Neural progenitor cell (in vitro differentiated cells): ENCODE results near the gene NUDT3. TPM values are rescaled to one million over a fixed set of nuclear protein-coding genes. Genes with fewer than 3 reads are reported as not detected.

Experiments
- DNase-seq: peaks from one replicate; pipeline ENCODE4 v3.0.0-alpha.2; 2016; ENCODE audit warnings: low spot score
- H2AFZ ChIP-seq: fragments of 200-600 bp; sonication (generic); replicated peaks from 2 replicates; pipeline ENCODE4 v1.6.1; 2016; ENCODE audit warnings: antibody characterized with exemption
- H3F3A ChIP-seq: fragments of 200-600 bp; sonication (generic); 2 replicates; pipeline ENCODE4 v1.6.1; 2016; ENCODE audit warnings: antibody characterized with exemption, low read depth
- H3K27ac ChIP-seq: fragments of 200-600 bp; sonication (generic); 2 replicates; pipeline ENCODE4 v1.5.1; 2016; ENCODE audit warnings: mild to moderate bottlenecking
- H3K27me3 ChIP-seq: fragments of 200-600 bp; sonication (generic); 2 replicates; pipeline ENCODE4 v1.6.1; 2016; ENCODE audit warnings: mild to moderate bottlenecking, moderate library complexity
- H3K36me3 ChIP-seq: fragments of 200-600 bp; sonication (generic); 2 replicates; pipeline ENCODE4 v1.5.1; 2016
- H3K4me1 ChIP-seq: fragments of 200-600 bp; sonication (generic); 2 replicates; pipeline ENCODE4 v1.6.1; 2016; ENCODE audit warnings: mixed run types
- H3K4me2 ChIP-seq: fragments of 200-600 bp; sonication (generic); 2 replicates; pipeline ENCODE4 v1.6.1; 2016
- H3K4me3 ChIP-seq: fragments of 200-600 bp; sonication (generic); 2 replicates; pipeline ENCODE4 v1.5.1; 2016
- H3K79me2 ChIP-seq: fragments of 200-600 bp; sonication (generic); 2 replicates; pipeline ENCODE4 v1.6.1; 2016; ENCODE audit warnings: low read depth
- H3K9ac ChIP-seq: fragments of 200-600 bp; sonication (generic); 2 replicates; pipeline ENCODE4 v1.6.1; 2016
- H3K9me3 ChIP-seq: fragments of 200-600 bp; sonication (generic); 2 replicates; pipeline ENCODE4 v1.5.1; 2016; ENCODE audit warnings: low read depth
- H4K20me1 ChIP-seq: fragments of 200-600 bp; sonication (generic); 2 replicates; pipeline ENCODE4 v1.6.1; 2016; ENCODE audit warnings: low read depth
- H3K27ac Mint-ChIP-seq: 3 replicates; pipeline ENCODE4 v1.8.0; 2021; ENCODE audit warnings: mixed read lengths
- H3K27me3 Mint-ChIP-seq: 2 replicates; pipeline ENCODE4 v1.8.0; 2022; ENCODE audit warnings: low read depth, mild to moderate bottlenecking, inconsistent platforms, moderate library complexity, mixed read lengths; ENCODE audit not compliant: insufficient read depth
- H3K36me3 Mint-ChIP-seq: 3 replicates; pipeline ENCODE4 v1.8.0; 2021; ENCODE audit warnings: mixed read lengths
- H3K4me1 Mint-ChIP-seq: 3 replicates; pipeline ENCODE4 v1.8.0; 2021; ENCODE audit warnings: mixed read lengths
- H3K4me3 Mint-ChIP-seq: 3 replicates; pipeline ENCODE4 v1.8.0; 2021; ENCODE audit warnings: mild to moderate bottlenecking, moderate library complexity, mixed read lengths
- H3K9me3 Mint-ChIP-seq: 3 replicates; pipeline ENCODE4 v1.8.0; 2020; ENCODE audit warnings: mixed read lengths
- EZH2 ChIP-seq: fragments of 200-600 bp; sonication (generic); IDR thresholded peaks from 2 replicates; pipeline ENCODE4 v1.6.1; 2017; ENCODE audit warnings: antibody characterized with exemption, mild to moderate bottlenecking, moderate library complexity
- EZH2phosphoT487 ChIP-seq: fragments of 200-600 bp; sonication (generic); IDR thresholded peaks from 2 replicates; pipeline ENCODE4 v1.6.1; 2017; ENCODE audit warnings: antibody characterized with exemption
- total RNA-seq: library from RNA; depleted of rRNA; stranded (reverse); fragments of >200 nt; gene quantifications from 2 replicates; pipeline ENCODE4 v1.2.3, GENCODE V29; 2015; ENCODE audit warnings: low replicate concordance
- TF ChIP-seq, protein P1 (sequence below): fragments of 200-600 bp; sonication (generic); IDR thresholded peaks from 2 replicates; pipeline ENCODE4 v1.5.1; 2017; ENCODE audit warnings: antibody characterized with exemption, mild to moderate bottlenecking

NUDT3 gene
- total RNA-seq, 1 donor from 2014 or later, result 35.7 TPM

DNA sequence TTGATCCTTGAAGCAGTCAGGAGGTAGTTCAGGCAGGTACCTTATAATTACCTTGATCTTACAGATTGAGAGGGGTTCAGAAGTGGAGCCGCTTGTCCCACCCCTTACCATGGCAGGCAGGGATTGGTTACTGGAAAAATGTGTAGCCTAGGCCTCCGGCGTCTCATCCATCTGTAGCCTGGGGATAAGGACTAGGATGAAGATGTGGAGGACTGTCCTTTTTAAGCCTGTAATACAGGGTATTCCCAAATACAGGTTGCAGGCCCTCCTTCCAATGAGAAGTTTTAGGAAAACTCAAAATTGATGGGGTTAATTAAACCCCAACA lies 153.0 kb downstream of the NUDT3 start:
- H2AFZ ChIP-seq, result no peak overlapping the region
- peaks cover 24% of the 10 kb centered on the region for H3K36me3 Mint-ChIP-seq
- H3K79me2 ChIP-seq, result peaks cover 78% of the 10 kb centered on the region
- H3K4me2 ChIP-seq, result peak overlapping the region; percentile 100
- peaks cover 87% of the 10 kb centered on the region for H3F3A ChIP-seq
- peak overlapping the region; percentile 93 for H3K4me3 Mint-ChIP-seq
- peaks cover 69% of the 10 kb centered on the region for H4K20me1 ChIP-seq
- no peak overlapping the region for H3K27ac Mint-ChIP-seq
- peak overlapping the region; percentile 70 for H3K27ac ChIP-seq
- peaks cover 36% of the 10 kb centered on the region for H3K4me1 ChIP-seq
- no peaks in the 10 kb centered on the region for H3K9me3 ChIP-seq
- H3K27me3 Mint-ChIP-seq, result peaks cover 3% of the 10 kb centered on the region
- no peaks in the 10 kb centered on the region for H3K9me3 Mint-ChIP-seq
- H3K4me3 ChIP-seq, result peak overlapping the region; percentile 98
- no peak for TF ChIP-seq EZH2
- TF ChIP-seq, protein P1, sequence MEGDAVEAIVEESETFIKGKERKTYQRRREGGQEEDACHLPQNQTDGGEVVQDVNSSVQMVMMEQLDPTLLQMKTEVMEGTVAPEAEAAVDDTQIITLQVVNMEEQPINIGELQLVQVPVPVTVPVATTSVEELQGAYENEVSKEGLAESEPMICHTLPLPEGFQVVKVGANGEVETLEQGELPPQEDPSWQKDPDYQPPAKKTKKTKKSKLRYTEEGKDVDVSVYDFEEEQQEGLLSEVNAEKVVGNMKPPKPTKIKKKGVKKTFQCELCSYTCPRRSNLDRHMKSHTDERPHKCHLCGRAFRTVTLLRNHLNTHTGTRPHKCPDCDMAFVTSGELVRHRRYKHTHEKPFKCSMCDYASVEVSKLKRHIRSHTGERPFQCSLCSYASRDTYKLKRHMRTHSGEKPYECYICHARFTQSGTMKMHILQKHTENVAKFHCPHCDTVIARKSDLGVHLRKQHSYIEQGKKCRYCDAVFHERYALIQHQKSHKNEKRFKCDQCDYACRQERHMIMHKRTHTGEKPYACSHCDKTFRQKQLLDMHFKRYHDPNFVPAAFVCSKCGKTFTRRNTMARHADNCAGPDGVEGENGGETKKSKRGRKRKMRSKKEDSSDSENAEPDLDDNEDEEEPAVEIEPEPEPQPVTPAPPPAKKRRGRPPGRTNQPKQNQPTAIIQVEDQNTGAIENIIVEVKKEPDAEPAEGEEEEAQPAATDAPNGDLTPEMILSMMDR, result no peak
- H3K4me1 Mint-ChIP-seq, result peaks cover 54% of the 10 kb centered on the region
- DNase-seq, result no peak
- peak overlapping the region; percentile 20 for H3K9ac ChIP-seq
- no peaks in the 10 kb centered on the region for H3K27me3 ChIP-seq
- peaks cover 11% of the 10 kb centered on the region for H3K36me3 ChIP-seq

DNA sequence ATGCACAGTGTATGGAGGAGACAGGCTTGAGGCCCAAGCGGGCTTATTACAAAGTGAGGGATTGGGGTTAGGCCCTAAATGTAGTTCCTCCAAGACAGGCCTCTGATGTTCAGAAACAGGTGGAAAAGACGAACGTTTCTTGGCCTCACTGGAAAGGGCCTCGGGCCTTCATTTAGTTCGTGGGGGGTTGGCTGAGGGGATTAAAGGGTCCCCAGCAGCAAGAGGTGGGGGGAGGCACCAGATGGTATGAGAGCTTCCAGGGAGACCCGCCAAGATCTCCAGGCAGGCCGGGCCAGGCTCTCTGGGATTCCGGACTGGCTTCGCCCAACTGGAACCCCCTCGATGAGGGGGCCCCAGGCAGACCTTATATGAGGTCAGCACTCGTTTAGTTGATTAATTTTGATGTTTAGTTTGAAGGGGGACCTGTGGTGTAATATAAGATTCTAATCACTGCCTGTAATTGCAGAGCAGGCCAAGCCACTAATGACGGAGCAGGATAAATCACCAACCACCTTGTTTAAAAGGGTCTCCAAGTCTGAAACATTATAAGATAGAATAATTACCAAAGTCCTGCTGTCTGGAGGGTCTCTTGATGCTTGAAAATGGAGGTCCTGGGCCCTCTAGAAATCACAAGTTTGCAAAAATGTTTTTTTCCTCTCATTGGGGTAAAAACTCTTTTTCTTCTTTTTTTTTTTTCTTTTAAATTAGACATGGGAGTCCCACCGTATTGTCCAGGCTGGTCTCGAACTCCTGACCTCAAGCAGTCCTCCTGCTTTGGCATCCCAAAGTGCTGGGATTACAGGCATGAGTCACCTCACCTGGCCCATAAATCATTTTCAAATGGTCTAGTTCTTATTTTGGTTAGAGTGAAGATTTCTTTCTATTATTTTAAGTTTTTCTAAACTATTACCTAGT lies 153.6 kb downstream of the NUDT3 start:
- H3K4me2 ChIP-seq, result peak overlapping the region; percentile 100
- peak; percentile 40 for DNase-seq
- H3K36me3 Mint-ChIP-seq, result peaks cover 24% of the 10 kb centered on the region
- TF ChIP-seq EZH2, result no peak
- no peak for TF ChIP-seq EZH2phosphoT487
- TF ChIP-seq, protein P1, result no peak
- peaks cover 88% of the 10 kb centered on the region for H3F3A ChIP-seq
- no peaks in the 10 kb centered on the region for H3K27me3 ChIP-seq
- H3K9me3 ChIP-seq, result no peaks in the 10 kb centered on the region
- H3K4me3 ChIP-seq, result peak overlapping the region; percentile 98
- H3K36me3 ChIP-seq, result peaks cover 11% of the 10 kb centered on the region
- H3K9ac ChIP-seq, result peak overlapping the region; percentile 91
- H3K27ac Mint-ChIP-seq, result peak overlapping the region; percentile 89
- H3K9me3 Mint-ChIP-seq, result no peaks in the 10 kb centered on the region
- H3K4me1 Mint-ChIP-seq, result peaks cover 58% of the 10 kb centered on the region
- H3K27ac ChIP-seq, result peak overlapping the region; percentile 70
- H3K79me2 ChIP-seq, result peaks cover 84% of the 10 kb centered on the region
- peaks cover 4% of the 10 kb centered on the region for H3K27me3 Mint-ChIP-seq
- H4K20me1 ChIP-seq, result peaks cover 63% of the 10 kb centered on the region
- peaks cover 42% of the 10 kb centered on the region for H3K4me1 ChIP-seq
- peak overlapping the region; percentile 93 for H3K4me3 Mint-ChIP-seq
- no peak overlapping the region for H2AFZ ChIP-seq

DNA sequence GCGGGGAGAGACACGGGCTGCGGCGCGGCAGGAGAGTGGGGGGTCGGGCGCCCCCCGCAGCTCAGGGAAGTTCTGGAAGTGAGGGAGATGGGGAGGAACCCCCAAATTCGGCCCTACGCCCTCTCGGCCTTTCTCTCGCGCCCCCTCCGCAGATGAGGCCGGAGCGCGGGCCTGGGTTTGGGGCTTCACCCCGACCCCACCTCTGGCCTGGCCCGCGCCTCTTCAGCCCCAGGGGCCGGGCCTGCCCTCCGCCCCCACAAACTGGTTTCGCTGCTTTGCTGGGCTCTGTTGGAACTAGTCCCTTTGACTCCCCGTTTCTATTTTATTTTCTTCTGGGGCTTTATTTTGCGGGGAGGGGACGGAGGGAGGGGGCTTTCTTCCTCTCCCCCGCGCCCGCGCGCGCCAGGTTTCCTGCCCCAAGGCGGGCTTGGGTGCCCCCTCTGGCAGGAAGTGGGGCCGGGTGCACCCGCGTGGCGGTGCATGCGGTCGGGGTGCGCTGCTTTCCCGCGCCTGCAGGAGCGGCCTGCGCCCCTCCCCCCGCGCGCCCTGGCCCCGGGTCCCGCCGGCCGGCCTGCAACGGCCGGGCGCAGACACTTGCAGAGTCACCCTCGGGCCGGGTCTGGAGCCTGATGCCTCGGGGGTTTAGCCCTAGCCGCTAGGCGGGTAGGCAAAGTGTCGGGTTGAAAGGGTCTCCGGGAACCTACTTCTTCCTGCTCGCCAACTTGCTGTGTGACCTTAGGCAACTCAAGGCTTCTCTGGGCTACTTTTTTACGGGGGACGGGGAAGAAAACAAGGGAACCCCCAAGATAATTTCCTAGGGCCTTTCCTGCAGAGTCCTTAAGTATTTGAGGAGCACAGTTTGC lies 154.5 kb downstream of the NUDT3 start:
- Histone ChIP-seq H3K79me2 (peaks cover 80% of the 10 kb centered on the region), H3K4me3 (peak overlapping the region; percentile 98), H3K27ac (peak overlapping the region; percentile 70), H3K9ac (peak overlapping the region; percentile 91), H3K36me3 (peaks cover 11% of the 10 kb centered on the region), H2AFZ (no peak overlapping the region), H3K27me3 (no peaks in the 10 kb centered on the region), H3K4me2 (peak overlapping the region; percentile 100), H3K4me1 (peaks cover 43% of the 10 kb centered on the region), H3F3A (peaks cover 88% of the 10 kb centered on the region), H3K9me3 (no peaks in the 10 kb centered on the region), H4K20me1 (peaks cover 54% of the 10 kb centered on the region)
- peaks cover 18% of the 10 kb centered on the region for H3K36me3 Mint-ChIP-seq
- H3K4me1 Mint-ChIP-seq, result peaks cover 52% of the 10 kb centered on the region
- no peaks in the 10 kb centered on the region for H3K9me3 Mint-ChIP-seq
- TF ChIP-seq, protein P1, result peak; percentile 44
- TF ChIP-seq EZH2phosphoT487, result no peak
- H3K4me3 Mint-ChIP-seq, result peak overlapping the region; percentile 93
- H3K27me3 Mint-ChIP-seq, result peaks cover 4% of the 10 kb centered on the region
- peak; percentile 76 for DNase-seq
- H3K27ac Mint-ChIP-seq, result peak overlapping the region; percentile 89
